NT2/D1 (cell line): ENCODE results near the gene CYP3A5.

Experiments
- YY1 ChIP-seq: IDR thresholded peaks from 2 replicates; pipeline ENCODE4 v1.6.1; 2011; ENCODE audit not compliant: insufficient read length, insufficient read depth
- ZNF274 ChIP-seq: IDR thresholded peaks from 2 replicates; pipeline ENCODE4 v1.6.1; 2011; ENCODE audit warnings: mild to moderate bottlenecking, low read depth, low read length

DNA sequence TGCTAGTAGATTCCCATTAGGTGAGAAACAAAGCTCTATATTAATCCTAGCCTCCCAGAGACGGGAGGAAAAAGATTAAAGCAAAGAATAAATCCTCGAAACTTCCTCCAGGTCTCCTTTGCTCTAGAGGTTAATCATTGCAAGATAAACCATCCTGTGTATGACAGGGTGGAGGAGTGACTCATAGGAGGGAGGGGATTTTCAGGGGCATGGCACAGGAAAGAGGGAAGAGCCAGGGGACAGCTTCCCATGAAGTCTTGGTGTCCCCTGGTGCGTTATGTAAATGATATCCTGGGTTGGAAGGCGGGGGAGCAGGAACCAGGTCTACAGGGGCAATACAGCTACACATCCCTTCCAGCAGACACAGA is 780 bp downstream of the CYP3A5 start:
- TF ChIP-seq ZNF274 (no peak), YY1 (no peak)
